Midbrain (tissue), 1 donor: Measurements from ENCODE around the gene PATJ.
"Not testable (repeated sequence)": the region's sequence is repeated elsewhere in the genome, so short reads cannot be mapped to it uniquely, and the experiment has no call there.

Experiments
- DNase-seq: peaks from one replicate; lab custom pipeline; 2025; lab: John Stamatoyannopoulos, UW

The PATJ gene

DNA sequence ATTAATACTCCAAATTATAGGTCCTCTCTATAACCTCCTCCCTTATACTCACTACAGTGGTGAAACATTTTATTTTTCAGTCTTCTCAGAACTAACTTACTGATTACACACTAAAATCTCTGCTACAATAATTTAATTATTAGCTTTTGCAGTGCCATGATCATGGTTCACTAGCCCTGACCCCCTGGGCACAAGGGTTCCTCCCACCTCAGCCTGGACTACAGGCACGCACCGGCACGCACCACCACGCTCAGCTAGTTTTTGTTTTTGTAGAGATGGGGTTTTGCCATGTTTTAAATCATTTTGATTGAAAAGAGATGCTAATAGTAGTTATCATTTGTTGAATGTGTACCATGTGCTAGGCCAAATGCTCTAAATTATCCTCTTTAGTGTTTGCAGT is 6.3 kb downstream of the PATJ start:
- DNase-seq: no peak

DNA sequence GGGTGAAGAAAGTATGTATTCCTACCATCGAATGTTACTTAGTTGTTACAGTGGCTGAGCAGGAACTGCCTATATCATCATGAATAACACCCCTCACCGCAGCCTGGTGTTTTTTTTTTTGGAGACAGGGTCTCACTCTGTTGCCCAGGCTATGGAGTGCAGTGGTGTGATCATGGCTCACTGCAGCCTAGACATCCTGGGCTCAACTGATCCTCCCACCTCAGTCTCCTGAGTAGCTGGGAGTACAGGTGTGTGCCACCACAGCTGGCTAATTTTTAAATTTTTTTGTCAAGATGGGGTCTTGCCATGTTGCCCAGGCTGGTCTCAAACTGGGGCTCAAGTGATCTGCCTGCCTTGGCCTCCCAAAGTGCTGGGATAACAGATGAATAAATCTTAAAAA is 7.3 kb downstream of the PATJ start:
- DNase-seq: no peak

DNA sequence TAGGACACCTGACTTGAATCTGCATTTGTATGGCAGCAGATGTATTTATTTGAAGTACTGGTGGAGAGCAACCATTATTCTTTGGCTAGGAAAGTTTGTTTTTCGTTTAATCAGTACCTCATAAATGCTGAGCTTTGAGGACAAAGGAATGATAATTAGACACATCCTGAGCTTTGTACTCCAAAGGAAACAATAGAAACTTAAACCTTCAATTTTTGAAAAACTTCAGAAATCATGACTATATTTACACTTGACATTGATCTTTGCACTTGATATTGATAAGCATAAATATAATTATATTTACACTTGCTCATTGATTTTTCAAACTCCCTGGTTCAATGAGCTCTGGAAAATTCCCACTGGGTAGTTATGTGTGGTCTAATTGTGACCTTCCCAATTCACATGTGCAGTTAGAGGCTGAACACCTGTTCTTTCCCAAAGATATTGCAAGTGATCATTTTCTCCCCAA is 10.7 kb downstream of the PATJ start:
- no peak for DNase-seq

DNA sequence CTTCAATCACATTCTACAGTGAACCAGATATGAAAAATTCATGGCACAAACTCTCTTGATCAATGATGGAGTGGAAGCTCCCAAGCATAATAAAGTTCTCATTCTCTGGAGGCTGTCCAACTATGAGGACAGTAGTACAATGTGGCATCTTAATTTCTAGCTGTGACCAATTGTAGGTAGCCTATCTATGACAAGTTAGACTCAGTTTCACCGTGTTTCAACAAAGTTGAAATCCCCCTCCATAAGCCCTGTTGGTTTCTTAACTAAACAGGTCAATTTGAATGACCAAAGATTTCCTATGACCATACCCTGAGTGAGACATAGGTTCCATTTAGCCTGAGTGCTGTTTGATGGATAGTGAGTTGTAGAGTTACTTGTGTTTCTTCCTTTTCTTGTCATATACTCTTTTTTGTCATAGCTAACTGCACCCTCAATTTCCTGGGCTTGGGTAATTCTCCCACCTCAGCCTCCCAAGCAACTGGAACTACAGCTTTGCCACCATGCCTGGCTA is 11.8 kb downstream of the PATJ start:
- no peak for DNase-seq

DNA sequence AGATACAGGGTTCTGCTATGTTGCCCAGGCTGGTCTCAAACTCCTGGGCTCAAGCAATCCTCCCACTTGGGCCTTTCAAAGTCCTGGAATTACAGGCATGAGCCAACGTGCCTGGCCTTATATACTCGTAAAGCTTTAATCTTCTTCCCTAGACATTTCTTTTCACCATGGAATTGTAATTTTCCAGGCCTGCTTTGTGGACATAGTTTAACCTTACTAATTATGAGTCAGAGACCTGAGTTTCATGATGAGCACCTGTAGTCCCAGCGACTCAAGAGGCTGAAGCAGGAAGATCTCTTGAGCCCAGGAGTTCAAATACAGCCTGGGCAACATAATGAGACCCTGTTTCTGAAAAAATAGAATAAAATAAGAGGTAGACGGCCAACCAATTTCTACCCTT is 12.3 kb downstream of the PATJ start:
- DNase-seq: no peak

DNA sequence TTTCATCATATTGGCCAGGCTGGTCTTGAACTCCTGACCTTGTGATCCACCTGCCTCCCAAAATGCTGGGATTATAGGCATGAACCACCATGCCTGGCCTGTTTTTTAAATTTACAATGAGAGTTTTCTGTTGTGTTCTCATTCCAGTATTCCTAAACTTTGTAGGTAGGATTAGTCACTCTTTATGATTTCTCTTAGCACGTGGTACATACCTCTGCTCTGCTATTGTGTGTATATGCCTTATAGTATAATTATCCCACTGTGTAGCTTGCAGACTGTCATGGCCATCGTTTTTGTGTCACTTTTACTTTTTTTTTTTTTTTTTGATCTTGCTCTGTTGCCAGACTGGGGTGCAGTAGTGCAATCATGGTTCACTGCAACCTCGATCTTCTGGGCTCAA is 14.5 kb downstream of the PATJ start:
- no peak for DNase-seq

DNA sequence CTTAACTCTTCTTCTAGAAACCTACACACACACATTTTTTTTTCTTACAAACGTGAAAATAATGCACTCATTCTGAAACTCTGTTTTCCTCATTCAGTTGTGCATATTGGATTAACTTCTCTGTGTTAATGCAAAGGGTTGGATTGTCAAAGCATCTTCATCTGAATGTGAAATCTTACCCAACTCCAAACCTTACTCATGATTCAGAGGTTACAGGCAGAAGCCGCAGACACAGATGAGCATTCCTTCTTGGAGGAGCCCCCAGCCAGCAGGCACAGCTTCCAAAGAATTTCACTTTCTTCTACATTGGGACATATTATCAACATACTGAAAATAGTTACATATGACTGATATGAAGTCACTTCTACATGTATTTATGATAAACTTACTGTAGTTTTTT is 15.7 kb downstream of the PATJ start:
- no peak for DNase-seq

DNA sequence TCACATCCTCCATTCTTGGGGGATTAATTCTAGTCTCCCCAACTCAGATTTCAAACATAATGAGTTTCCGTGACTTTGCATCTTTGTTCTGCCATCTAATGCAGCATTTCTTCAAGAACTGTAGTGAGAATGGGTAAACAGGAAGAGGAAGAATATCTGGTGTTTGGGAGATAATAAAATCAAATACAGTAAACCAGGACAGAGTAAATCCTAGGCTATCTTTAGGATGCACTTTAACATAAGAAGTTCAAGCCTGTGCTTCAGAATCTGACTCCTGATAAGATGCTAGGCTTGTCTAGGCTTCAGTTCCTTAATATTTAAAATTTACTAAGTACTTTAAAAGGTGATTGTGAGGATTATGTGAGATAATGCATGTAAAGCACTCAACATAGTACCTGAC is 27.9 kb downstream of the PATJ start:
- no peak for DNase-seq

DNA sequence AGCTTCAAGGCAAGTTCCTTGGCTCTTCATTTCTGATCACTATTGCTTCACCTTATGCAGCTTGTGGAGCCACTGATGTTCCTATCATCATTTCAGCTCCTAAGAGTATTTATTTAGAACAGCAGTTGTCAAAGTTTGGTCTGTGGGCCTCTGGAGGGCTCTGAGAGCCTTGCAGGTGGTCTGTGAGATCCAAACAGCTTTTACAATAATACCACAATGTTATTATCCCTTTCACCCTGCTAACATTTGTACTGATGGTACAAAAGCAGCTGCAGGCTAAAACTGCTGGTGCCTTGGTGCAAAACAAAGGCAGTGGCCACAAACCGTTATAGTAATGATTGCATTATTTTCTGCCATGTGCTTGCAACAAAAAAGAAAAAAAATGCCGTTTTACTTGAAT is 33.8 kb downstream of the PATJ start:
- DNase-seq: no peak

DNA sequence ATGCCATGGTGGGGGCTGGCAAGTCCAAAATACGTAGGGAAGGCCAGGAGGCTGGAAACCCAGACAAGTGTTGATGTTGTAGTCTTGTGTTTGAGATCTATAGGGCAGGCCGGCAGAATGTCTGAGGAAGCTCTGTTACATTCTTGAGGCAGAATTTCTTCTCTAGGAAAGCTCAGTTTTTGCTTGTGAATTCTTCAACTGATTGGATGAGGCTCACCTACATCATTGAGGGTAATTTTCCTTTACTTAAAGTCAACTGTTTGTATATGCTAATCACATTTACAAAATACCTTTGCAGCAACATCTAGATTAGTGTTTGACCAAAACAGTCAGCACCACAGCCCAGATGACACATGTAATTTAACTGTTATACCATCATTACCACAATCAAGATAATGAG is 37.0 kb downstream of the PATJ start:
- no peak for DNase-seq

DNA sequence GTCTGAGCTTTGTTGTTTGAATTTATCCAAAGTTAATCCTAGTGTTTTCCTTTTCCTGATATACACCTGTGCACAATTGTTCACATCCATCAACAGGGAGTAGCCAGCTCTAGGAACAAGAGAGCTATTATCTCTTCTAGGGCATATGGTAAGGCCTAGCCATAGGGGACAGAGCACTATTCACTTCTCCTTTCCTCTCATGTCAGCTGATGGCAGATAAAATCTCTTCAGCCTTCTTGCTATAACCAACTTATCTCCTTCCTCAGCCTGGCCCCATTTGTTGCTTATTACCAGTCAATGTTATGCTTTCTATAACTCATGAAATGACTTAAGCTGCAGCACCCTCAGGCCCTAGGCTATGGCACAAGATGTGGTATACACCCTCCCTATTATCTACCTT is 38.9 kb downstream of the PATJ start:
- no peak for DNase-seq

DNA sequence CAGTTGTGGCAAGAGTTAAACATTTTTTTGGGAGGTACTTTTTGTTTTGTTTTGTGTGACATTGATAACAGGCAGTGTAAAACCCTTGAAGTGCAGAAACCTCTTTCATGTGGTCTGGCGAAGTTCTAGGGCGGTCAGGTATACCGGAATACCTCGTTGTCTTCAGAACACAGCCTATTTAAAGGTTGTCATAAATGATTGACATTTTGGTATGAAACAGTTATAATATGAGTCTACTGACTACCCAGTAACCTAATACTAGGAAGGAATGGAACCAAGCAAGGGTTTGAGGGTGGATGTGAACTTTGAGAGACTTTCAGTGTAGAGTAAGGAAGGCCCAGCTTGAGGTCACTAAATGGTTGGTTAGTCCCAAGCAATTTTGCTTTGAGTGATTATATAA is 40.5 kb downstream of the PATJ start:
- no peak for DNase-seq

DNA sequence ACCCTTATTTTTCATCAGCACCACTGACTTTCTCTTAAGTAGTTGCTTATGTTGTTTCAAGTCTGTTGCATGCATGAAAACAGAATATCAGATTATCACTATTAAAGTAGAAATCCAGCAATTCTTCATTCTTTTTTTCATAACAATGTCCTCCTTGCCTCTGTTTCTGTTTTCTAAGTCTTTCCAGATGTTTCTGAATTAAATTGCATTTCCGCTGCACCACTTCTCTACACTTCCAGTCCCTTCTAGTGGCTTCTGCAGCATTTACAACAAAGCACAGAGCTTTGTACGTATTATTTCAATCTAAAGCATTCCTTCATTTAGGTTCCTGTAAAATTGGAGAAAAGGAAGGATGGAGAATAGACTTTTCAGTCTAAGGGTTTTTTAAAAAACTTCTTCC is 42.4 kb downstream of the PATJ start:
- no peak for DNase-seq

DNA sequence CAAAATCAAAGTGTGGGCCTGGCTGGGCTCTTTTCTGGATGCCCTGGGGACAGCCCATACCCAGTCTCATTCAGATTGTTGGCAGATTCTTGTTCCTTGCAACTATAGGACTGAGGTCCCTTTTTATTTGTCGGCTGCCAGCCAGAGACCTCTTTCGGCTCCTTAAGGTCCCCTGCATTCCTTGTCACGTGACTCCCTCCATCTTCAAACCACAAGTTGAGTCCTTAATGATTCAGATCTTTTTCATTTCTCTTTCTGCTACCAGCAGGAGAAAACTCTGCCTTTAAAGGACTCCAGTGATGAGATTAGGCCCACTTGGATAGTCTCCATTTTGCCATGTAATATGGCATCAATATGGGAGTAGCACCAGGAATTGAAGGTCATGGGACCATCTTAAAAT is 48.6 kb downstream of the PATJ start:
- DNase-seq: no peak

DNA sequence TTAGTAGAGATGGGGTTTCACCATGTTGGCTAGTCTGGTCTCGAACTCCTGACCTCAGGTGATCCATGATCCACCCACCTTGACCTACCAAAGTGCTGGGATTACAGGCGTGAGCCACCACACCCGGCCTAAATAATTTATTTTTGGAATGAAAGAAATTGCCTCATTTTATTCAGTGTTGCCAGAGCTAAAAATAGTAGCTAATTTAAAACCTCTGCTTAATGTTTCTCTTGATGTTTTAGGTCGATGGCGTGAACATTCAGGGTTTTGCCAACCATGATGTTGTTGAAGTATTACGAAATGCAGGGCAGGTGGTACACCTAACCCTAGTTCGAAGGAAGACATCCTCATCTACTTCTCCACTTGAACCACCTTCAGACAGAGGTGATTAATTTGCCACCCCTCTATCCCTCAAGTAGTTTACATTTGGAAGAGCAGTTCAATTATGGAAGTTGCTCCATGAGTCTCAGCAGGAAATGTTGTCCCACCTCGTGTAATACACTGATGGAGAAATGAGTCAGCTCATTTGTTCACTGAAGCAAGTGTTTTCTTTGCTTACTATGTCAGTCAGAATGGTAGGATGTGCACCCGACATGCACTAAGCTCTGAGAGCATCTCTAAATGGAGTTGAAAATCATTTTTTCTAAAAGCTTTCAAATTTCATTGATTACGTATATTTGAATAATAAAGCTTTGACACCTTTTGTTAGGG is 54.9 kb downstream of the PATJ start:
- no peak for DNase-seq

DNA sequence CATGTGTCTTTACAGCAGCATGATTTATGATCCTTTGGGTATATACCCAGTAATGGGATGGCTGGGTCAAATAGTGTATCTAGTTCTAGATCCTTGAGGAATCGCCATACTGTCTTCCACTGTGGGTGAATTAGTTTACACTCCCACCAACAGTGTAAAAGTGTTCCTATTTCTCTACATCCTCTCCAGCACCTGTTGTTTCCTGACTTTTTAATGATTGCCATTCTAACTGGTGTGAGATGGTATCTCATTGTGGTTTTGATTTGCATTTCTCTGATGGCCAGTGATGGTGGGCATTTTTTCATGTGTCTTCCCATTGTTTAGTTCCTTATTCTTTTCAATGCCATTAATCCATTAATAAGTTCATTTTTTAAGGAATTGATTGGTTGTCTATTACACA is 58.8 kb downstream of the PATJ start:
- not testable (repeated sequence) for DNase-seq

DNA sequence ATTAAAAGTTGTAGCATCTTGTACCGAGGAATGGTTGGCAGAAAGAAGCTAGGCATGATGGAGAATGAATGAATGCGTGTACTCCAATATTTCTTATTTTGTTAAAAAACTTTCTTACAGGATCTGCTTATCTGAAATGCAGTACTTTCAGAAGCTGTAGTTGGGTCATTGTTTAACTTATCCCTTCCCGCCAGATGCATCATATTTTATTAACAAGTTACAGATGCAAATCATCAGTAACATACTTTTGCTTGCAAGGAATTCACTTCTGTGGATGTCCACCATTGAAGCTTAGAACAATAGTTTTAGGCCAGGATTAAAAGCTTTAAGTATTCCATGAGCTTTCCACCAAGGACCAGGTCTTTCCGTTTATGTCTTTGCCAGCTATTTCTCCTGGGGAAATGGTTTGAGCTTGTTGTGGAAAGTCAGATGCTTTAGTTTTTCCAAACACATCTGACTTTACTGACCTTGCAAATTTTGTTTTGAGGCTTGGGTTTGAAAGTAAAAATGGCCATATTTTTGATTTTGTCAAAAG is 65.4 kb downstream of the PATJ start:
- no peak for DNase-seq

DNA sequence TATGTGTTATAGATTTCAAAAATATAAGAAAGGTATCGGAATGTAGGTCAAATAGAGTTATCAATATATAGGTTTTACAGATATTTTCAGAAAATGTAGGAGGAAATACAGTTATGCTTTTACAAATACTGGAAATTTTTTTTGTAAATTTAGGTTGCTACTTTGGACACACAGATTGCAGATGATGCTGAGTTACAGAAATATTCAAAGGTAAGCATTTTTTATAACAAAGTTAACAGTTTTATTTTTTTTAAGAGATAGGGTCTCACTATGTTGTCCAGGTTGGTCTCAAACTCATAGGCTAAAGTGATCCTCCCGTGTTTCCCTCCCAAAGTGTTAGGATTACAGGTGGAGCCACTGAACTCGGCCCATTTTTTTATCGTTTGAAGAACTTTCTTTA is 66.0 kb downstream of the PATJ start:
- DNase-seq: no peak

DNA sequence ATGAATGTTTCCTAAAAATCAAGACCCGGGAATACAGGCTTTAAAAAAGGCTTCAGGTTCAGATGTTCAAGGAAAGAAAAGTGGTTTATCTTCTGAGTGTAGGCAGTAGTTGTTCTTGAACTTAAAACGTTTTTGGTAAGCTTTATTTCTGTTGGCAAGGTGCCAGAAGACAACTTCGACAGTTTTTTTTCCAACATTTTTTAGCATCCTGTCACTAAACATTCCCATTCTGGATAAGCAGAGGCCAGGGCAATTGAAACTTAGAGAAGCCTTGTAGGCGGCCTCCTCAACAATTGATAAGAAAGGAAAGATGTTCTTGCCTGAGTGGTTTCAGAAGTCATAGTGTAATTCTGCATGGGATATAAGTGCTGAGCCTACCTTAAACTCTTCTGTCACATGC is 66.7 kb downstream of the PATJ start:
- DNase-seq: no peak

DNA sequence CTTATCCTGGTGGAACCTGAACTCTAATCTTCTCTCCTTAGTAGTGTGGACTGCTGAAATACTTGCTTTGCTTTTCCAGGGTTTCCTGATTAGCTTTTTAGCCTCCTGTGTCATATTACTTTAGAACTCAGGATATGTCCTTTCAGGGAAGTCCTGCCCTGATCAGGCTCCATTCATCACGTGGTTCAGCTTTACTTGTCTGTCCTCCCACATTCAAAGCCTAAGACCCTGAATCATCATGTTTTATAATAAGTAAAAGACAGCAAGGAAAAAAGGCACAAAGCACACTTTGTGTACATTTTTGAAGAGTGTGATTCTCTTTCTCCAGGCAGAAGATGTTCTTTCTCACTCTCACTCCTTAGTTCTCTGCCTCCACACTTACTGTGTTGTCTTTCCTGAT is 70.6 kb downstream of the PATJ start:
- no peak for DNase-seq

DNA sequence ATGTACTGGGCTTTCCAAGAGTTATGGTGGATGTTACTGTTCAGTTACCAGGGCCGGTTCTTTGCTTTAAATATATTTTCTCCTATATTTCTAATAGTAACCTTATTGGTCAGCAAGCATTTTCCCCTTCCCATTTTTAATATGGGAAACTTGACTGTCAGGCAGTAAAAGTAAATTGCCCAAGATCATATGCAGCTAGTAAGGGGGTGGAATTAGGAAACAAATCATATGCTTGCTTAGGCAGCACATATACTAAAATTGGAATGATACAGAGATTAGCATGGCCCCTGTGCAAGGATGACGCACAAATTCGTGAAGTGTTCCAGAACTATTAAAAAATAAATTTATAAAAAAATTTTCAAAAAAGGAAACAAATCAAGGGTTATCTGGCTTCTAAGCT is 73.9 kb downstream of the PATJ start:
- no peak for DNase-seq

DNA sequence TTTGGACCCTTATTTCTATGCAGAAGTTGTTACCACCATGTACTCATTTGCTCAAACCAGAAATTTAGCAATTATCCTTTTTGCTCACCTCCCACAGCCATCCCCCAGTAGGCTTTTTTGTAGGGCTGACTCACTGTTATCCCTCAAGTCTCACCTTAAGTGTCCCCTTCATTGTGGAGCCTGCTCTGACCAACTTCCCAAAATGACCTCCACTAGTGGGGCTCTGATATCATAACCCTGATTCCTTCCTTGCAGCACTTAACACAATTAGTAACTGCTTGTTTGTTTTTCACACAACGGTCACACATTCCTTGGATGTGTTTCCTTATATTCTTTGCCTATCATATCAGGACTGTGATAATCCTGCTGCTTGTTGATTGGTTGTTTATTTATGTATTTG is 76.7 kb downstream of the PATJ start:
- DNase-seq: no peak

DNA sequence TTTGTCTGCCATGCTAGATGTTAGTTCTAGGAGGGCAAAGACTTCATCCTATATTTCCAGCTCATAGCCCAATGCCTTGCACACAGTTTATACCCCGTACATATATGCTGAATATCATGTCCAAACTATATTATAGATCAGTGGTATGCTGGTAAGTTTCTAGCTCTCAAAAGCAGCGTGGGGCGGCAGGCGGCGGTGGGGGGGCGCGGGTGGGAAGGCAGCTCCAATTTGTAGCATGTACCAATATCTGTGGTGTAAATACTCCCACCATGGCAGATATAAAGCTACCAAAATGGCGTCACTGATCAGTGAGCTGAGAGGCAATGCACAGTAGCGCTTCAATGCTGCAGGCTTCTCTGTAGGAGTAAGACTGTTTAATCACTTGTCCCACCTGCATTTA is 77.1 kb downstream of the PATJ start:
- DNase-seq: no peak

DNA sequence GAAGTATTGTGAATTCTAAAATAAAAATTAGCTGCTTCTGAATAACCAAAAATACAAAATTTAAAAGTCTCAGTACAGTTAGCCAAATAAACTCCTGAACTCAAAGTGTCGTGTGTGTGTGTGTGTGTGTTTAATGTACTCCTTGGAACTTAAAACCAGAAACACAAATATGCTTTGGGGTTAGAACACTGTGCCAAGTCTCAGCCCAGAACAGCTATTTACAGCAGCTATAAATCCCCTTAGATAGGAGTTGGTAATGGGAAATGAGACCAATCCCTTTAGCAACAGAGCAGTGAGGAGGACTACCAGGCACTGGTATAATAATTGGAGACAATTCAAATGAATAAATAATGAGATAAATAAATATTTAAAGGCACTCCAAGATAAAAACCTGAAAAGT is 83.1 kb downstream of the PATJ start:
- DNase-seq: no peak
